ENCODE data around the gene ZDHHC11.
"Not testable (repeated sequence)": the region's sequence is repeated elsewhere in the genome, so short reads cannot be mapped to it uniquely, and the experiment has no call there.

Gene ZDHHC11

DNA sequence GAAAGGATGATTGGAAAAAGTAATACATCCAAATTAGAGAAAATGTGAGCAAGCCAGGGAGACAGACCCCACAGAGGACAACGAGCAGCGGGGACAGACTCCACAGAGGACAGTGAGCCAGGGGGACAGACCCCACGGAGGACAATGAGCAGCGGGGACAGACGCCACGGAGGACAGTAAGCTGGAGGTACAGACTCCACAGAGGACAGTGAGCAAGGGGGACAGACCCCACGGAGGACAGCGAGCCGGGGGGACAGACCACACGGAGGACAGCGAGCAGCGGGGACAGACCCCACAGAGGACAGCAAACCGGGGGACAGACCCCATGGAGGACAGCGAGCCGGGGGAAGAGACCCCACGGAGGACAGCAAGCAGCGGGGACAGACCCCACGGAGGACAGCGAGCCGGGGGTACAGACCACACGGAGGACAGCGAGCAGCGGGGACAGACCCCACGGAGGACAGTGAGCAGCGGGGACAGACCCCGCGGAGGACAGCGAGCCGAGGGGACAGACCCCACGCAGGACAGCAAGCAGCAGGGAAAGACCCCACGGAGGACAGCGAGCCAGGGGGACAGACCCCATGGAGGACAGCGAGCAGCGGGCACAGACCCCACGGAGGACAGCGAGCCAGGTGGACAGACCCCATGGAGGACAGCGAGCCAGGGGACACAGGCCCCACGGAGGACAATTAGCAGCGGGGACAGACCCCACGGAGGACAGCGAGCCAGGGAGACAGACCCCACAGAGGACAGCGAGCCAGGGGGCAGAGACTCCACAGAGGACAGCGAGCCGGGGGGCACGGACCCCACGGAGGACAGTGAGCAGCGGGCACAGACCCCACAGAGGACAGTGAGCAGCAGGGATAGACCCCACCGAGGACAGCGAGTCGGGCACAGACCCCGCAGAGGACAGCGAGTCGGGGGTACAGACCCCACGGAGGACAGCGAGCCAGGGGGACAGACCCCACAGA, 1.9 kb upstream of the ZDHHC11 start:
- no peak for TF ChIP-seq JUND (IDR thresholded peaks at IDR 0.05; ENCODE audit: low read depth)
- in situ Hi-C loops (cut with HindIII; ENCODE audit: low pct_unique_long_range_greater_than_20kb, low sequenced_read_pairs) = no loop called here
- no peak for DNase-seq (ENCODE audit: low read depth in 1 of 2, low spot score in 1 of 2)

DNA sequence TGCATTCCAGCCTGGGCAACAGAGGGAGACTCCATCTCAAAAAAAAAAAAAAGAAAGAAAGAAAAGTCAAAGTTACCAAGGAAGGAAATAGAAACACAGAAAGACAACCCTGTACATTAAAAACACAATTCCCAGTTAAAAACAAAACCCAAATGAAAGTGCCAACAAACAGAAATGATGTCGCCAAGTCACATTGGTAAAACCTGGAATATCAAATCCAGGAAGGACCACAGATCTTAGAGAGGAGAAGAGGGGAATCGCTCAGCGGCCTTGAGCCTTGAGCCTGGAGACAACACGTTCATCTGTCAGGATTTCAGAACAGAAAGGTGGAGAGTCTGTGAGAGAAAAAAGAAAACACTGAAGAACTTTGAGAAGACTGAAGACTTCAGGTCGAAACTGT, 1.2 kb upstream of the ZDHHC11 start:
- TF ChIP-seq JUND (IDR thresholded peaks at IDR 0.05; ENCODE audit: low read depth) = no peak
- no peak for DNase-seq (ENCODE audit: low read depth in 1 of 2, low spot score in 1 of 2)
- in situ Hi-C loops (cut with HindIII; ENCODE audit: low pct_unique_long_range_greater_than_20kb, low sequenced_read_pairs) = no loop called here

GRCh38 chr5:851553-851952, 767 bp upstream of the ZDHHC11 start:
- in situ Hi-C loops (cut with HindIII; ENCODE audit: low pct_unique_long_range_greater_than_20kb, low sequenced_read_pairs) = no loop called here
- no peak for DNase-seq (ENCODE audit: low read depth in 1 of 2, low spot score in 1 of 2)
- TF ChIP-seq JUND (IDR thresholded peaks at IDR 0.05; ENCODE audit: low read depth) = no peak

DNA sequence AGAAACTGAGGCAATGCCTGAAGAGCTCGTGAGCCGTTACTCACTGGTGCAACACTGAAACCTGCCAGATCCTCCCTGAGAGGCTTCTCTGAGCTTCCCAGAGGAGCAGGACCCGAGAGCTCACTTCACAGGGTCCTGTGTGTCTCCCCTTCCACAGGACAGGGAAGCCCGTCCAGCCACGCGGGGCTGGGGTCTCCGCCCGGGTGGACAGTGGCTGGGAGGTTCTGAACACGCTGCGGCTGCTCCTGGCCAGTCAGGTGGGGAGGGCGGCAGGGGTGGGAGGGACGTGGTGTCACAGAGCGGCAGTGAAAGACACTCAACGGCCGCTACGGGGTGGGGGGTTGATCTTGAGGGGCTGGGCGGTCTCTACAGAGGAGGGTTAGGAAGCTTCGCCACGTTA, 290 bp upstream of the ZDHHC11 start:
- in situ Hi-C loops (cut with HindIII; ENCODE audit: low pct_unique_long_range_greater_than_20kb, low sequenced_read_pairs) = no loop called here
- TF ChIP-seq JUND (IDR thresholded peaks at IDR 0.05; ENCODE audit: low read depth) = no peak
- DNase-seq (ENCODE audit: low read depth in 1 of 2, low spot score in 1 of 2) = no peak

DNA sequence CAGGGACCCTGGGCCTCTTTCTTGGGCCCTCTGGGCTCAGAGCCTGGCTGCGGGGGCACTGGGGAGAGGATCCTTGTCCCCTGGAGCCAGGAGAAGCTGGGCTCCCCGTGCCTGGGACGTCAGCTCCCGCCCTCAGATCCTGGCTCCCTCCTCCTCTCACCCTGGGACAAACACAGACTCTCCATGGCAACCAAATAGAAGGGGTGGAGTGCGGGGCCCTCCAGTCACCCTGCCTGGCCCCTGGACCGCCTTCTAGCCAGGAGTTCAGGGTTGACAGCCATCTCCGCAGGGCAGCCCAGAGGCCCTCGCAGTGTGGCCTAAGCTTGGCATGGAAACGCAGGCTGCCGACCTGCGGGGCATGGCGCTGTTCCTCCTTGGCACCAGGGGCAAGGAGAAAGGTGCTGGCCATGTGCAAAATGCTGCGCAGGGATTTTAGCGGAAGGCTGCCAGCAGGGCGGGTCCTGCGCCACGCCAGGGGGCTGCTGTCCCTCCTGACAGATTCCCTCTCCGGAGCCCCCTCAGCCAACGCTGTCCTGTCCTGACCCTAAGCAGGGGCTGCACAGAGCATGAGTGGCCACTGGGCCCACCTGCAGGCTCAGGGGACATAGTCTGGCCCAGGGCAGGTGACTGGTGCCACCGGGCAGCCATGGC, 1.0 kb downstream of the ZDHHC11 start:
- no peak for DNase-seq (ENCODE audit: low read depth in 1 of 2, low spot score in 1 of 2)
- no peak for TF ChIP-seq JUND (IDR thresholded peaks at IDR 0.05; ENCODE audit: low read depth)
- in situ Hi-C loops (cut with HindIII; ENCODE audit: low pct_unique_long_range_greater_than_20kb, low sequenced_read_pairs) = no loop called here

DNA sequence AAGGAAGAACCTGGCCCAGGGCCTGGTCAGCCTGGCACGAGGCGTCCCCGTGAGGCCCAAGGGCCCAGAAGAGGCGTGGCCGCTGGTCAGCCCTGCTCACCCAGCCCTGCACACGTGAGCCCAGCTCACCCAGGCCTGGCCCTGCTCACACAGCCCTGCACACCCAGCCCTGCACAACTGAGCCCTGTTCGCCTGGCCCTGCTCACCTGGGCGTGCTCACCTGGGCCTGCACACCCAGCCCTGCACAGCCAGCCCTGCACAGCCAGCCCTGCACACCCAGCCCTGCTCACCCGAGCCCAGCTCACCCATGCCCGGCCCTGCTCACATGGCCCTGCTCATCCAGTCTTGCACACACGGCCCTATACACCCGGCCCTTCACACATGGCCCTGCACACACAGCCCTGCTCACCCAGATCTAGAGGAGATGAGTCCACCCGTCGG, 2.1 kb downstream of the ZDHHC11 start:
- no peak for DNase-seq (ENCODE audit: low read depth in 1 of 2, low spot score in 1 of 2)
- in situ Hi-C loops (cut with HindIII; ENCODE audit: low pct_unique_long_range_greater_than_20kb, low sequenced_read_pairs) = no loop called here
- no peak for TF ChIP-seq JUND (IDR thresholded peaks at IDR 0.05; ENCODE audit: low read depth)

- DNase-seq (ENCODE audit: low read depth in 1 of 2, low spot score in 1 of 2); in situ Hi-C loops (cut with HindIII; ENCODE audit: low pct_unique_long_range_greater_than_20kb, low sequenced_read_pairs): not testable (repeated sequence)
Observed at GRCh38 chr5:847736-848135, 3.0 kb downstream of the ZDHHC11 start.

GRCh38 chr5:847212-847611, 3.6 kb downstream of the ZDHHC11 start:
- in situ Hi-C loops (cut with HindIII; ENCODE audit: low pct_unique_long_range_greater_than_20kb, low sequenced_read_pairs); DNase-seq (ENCODE audit: low read depth in 1 of 2, low spot score in 1 of 2): not testable (repeated sequence)

DNA sequence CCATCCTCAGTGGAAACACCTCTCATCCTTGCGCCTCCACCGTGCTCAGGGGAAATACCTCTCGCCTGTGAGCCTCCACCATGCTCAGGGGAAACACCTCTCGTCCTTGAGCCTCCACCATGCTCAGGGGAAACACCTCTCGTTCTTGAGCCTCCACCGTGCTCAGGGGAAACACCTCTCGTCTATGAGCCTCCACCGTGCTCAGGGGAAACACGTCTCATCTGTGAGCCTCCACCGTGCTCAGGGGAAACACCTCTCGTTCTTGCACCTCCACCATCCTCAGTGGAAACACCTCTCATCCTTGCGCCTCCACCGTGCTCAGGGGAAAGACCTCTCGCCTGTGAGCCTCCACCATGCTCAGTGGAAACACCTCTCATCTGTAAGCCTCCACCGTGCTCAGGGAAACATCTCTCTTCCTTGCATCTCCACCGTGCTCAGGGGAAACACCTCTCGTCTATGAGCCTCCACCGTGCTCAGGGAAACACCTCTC, 4.1 kb downstream of the ZDHHC11 start:
- in situ Hi-C loops (cut with HindIII; ENCODE audit: low pct_unique_long_range_greater_than_20kb, low sequenced_read_pairs); DNase-seq (ENCODE audit: low read depth in 1 of 2, low spot score in 1 of 2): not testable (repeated sequence)

- in situ Hi-C loops (cut with HindIII; ENCODE audit: low pct_unique_long_range_greater_than_20kb, low sequenced_read_pairs); DNase-seq (ENCODE audit: low read depth in 1 of 2, low spot score in 1 of 2): not testable (repeated sequence)
Observed at GRCh38 chr5:845676-846601, 4.8 kb downstream of the ZDHHC11 start.

DNA sequence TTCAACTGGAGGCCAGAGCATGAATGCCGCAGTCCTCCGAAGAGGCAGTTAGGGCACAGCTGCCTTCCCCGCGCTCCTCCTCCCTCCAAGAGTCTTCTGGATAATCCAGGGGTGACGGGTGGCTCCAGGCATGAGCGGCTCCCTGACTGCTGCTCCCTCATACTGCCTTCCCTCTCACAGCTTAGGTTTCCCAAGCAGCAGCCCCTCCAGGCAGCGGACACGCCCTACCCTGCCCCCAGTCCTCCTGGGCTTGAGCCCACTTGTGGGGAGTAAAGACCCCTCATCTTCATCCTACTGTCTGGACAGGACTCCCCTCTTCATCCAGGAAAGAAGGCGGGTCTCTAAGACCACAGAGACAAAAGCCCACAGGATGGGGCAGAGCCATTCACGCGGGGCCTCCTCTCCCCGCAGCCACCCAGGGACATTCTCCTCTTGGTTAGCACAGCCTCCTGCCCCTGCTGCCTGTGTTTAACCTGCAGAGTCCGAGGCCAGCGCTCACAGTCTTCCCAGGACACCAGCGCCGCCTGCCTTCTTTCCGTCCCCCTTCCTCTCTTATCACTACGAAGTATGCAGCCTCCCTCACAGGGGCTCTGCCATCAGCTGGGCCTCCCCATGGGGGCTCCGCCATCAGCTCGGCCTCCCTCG, 5.6 kb downstream of the ZDHHC11 start:
- DNase-seq (ENCODE audit: low read depth in 1 of 2, low spot score in 1 of 2); in situ Hi-C loops (cut with HindIII; ENCODE audit: low pct_unique_long_range_greater_than_20kb, low sequenced_read_pairs): not testable (repeated sequence)

DNA sequence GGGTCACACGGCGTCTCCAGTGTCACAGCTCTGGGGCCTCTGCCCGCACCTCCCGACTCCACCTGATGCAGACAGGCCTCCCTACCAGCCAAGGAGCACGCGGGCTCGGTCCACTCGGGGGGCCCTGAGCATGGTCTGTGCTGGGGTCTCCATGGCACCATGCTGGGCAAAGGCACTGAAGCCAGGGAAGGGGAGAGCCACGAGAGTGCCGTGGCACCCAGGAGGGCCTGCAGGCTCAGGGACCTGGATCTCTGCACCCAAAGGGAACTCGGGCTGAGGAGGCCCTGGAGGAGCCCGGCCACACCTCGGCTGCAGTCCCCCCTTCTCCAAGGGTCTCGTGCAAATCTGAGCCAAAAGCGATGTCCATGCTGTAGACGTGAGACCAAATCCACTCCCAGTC, 6.4 kb downstream of the ZDHHC11 start:
- in situ Hi-C loops (cut with HindIII; ENCODE audit: low pct_unique_long_range_greater_than_20kb, low sequenced_read_pairs); DNase-seq (ENCODE audit: low read depth in 1 of 2, low spot score in 1 of 2): not testable (repeated sequence)

- in situ Hi-C loops (cut with HindIII; ENCODE audit: low pct_unique_long_range_greater_than_20kb, low sequenced_read_pairs); DNase-seq (ENCODE audit: low read depth in 1 of 2, low spot score in 1 of 2): not testable (repeated sequence)
Observed at GRCh38 chr5:843926-844325, 6.9 kb downstream of the ZDHHC11 start.

GRCh38 chr5:843371-843770, 7.4 kb downstream of the ZDHHC11 start:
- DNase-seq (ENCODE audit: low read depth in 1 of 2, low spot score in 1 of 2); in situ Hi-C loops (cut with HindIII; ENCODE audit: low pct_unique_long_range_greater_than_20kb, low sequenced_read_pairs): not testable (repeated sequence)

GRCh38 chr5:842402-843221, 8.2 kb downstream of the ZDHHC11 start:
- in situ Hi-C loops (cut with HindIII; ENCODE audit: low pct_unique_long_range_greater_than_20kb, low sequenced_read_pairs); DNase-seq (ENCODE audit: low read depth in 1 of 2, low spot score in 1 of 2): not testable (repeated sequence)

Data from T47D (cell line).